Endothelial cell of umbilical vein (primary cell): Measurements from ENCODE around the gene ANKS6. TPM values are rescaled to one million over a fixed set of nuclear protein-coding genes. Genes with fewer than 3 reads are reported as not detected.

Experiments
- BruUV-seq: library from RNA; stranded (reverse); fragments of 400-500 nt; replicated peaks from 2 replicates; lab custom pipeline; 2021; lab: Mats Ljungman, UMichigan
- CTCF ChIA-PET: fragments of 300-600, 350-600 bp; sonication (Branson Sonifier 250); formaldehyde crosslinking; loops from one replicate; lab custom pipeline; 2021; ENCODE audit warnings: antibody characterized with exemption, inconsistent platforms; lab: Charles Lee
- POLR2A ChIA-PET: fragments of 300-600, 350-600 bp; sonication (Branson Sonifier 250); formaldehyde crosslinking; loops from one replicate; lab custom pipeline; 2021; ENCODE audit warnings: antibody characterized with exemption, inconsistent platforms; lab: Charles Lee
- DNase-seq: peaks from one replicate; pipeline ENCODE4 v3.0.0-alpha.2; 2011; ENCODE audit warnings: low read depth, low spot score
- FAIRE-seq: peaks from 2 replicates; lab custom pipeline; 2011; peaks lifted over from hg19 to GRCh38; lab: Jason Lieb, UNC
- H2AFZ ChIP-seq: 2 replicates; pipeline ENCODE4 v1.6.0; 2012; ENCODE audit warnings: low read depth, low read length, control low read depth, inconsistent platforms
- H3K27ac ChIP-seq: 2 replicates; pipeline ENCODE4 v1.5.1; 2011; ENCODE audit warnings: low read depth, mild to moderate bottlenecking, control low read depth, low read length, moderate library complexity; ENCODE audit not compliant: insufficient read depth
- H3K27me3 ChIP-seq, 2 experiments: 2 replicates each; pipeline versions ENCODE4 v1.6.0 to v1.6.1; 2011; ENCODE audit warnings: low read length in 2 of 2, mixed read lengths in 1 of 2; ENCODE audit not compliant: control insufficient read depth in 2 of 2, insufficient read depth in 2 of 2
- H3K36me3 ChIP-seq, 2 experiments: 2 replicates in 1 of 2; 3 replicates in 1 of 2; pipeline ENCODE4 v1.5.1; 2011; ENCODE audit warnings: low read length in 2 of 2, mild to moderate bottlenecking in 1 of 2, moderate library complexity in 1 of 2; ENCODE audit not compliant: control insufficient read depth in 2 of 2, insufficient read depth in 2 of 2; ENCODE audit errors: extremely low read depth in 1 of 2
- H3K4me1 ChIP-seq: 3 replicates; pipeline ENCODE4 v1.5.1; 2011; ENCODE audit warnings: mild to moderate bottlenecking, low read length; ENCODE audit not compliant: control insufficient read depth, insufficient read depth; ENCODE audit errors: extremely low read depth
- H3K4me2 ChIP-seq: 2 replicates; pipeline ENCODE4 v1.6.1; 2011; ENCODE audit warnings: low read length, control low read depth, mixed read lengths; ENCODE audit not compliant: insufficient read depth
- H3K4me3 ChIP-seq, 3 experiments: fragments of 200-600 bp in 1 of 3; sonication (generic), shearing (Covaris generic) in 1 of 3; replicated peaks in 1 of 3; 2 replicates each; pipeline ENCODE4 v1.5.1; 2011 to 2016; ENCODE audit warnings: control low read depth in 3 of 3, low read length in 3 of 3, mild to moderate bottlenecking in 2 of 3, inconsistent platforms in 1 of 3, low read depth in 1 of 3, moderate library complexity in 1 of 3; ENCODE audit not compliant: insufficient read depth in 1 of 3
- H3K79me2 ChIP-seq: 2 replicates; pipeline ENCODE4 v1.6.0; 2012; ENCODE audit warnings: low read length, inconsistent platforms; ENCODE audit not compliant: control insufficient read depth, insufficient read depth
- H3K9ac ChIP-seq: replicated peaks from 2 replicates; pipeline ENCODE3; 2011; ENCODE audit warnings: low read length, control low read depth; ENCODE audit not compliant: insufficient read depth; ENCODE audit errors: extremely low read depth
- H3K9me1 ChIP-seq: replicated peaks from 3 replicates; pipeline ENCODE4 v1.6.0; 2011; ENCODE audit warnings: mild to moderate bottlenecking, low read length; ENCODE audit not compliant: control insufficient read depth, insufficient read depth; ENCODE audit errors: extremely low read depth
- H3K9me3 ChIP-seq: replicated peaks from 2 replicates; pipeline ENCODE4 v1.5.1; 2012; ENCODE audit warnings: low read length, inconsistent platforms; ENCODE audit not compliant: control insufficient read depth, insufficient read depth
- H4K20me1 ChIP-seq: replicated peaks from 2 replicates; pipeline ENCODE3; 2011; ENCODE audit warnings: mild to moderate bottlenecking, low read length; ENCODE audit not compliant: control insufficient read depth, insufficient read depth; ENCODE audit errors: extremely low read depth
- CTCF ChIP-seq, 2 donors: IDR thresholded peaks; 1 replicate in 1 of 2; 2 replicates in 1 of 2; pipeline ENCODE4 v1.5.1; 2011; ENCODE audit warnings: low read length in 2 of 2, mild to moderate bottlenecking in 2 of 2, moderate library complexity in 2 of 2, control low read depth in 1 of 2, inconsistent platforms in 1 of 2, low read depth in 1 of 2; ENCODE audit not compliant: insufficient read depth in 1 of 2; ENCODE audit errors: extremely low read depth in 1 of 2
- GATA2 ChIP-seq: IDR thresholded peaks from 2 replicates; pipeline ENCODE4 v1.7.0; 2011; ENCODE audit warnings: low read depth, mild to moderate bottlenecking, moderate library complexity, mixed read lengths, low read length; ENCODE audit not compliant: insufficient read length, insufficient read depth
- JUN ChIP-seq: IDR thresholded peaks from 2 replicates; pipeline ENCODE4 v1.6.1; 2011; ENCODE audit warnings: borderline replicate concordance, low read depth; ENCODE audit not compliant: insufficient read length, insufficient read depth
- MAX ChIP-seq: IDR thresholded peaks from 2 replicates; pipeline ENCODE4 v1.6.1; 2011; ENCODE audit not compliant: insufficient read depth, insufficient read length
- POLR2AphosphoS5 ChIP-seq: IDR thresholded peaks from 2 replicates; pipeline ENCODE4 v1.6.1; 2012; ENCODE audit warnings: low read depth, mild to moderate bottlenecking, control low read depth, low read length, moderate library complexity; ENCODE audit not compliant: insufficient read depth
- dilution Hi-C: fragments of 300-500 bp; cut with MboI; formaldehyde crosslinking; loops from one replicate; pipeline ENCODE4 v1.15.0; 2019; ENCODE audit warnings: low sequenced_read_pairs; ENCODE audit not compliant: extremely low pct_ligation_motif_present
- intact Hi-C: fragments of 100-400 bp; cut with micrococcal nuclease; formaldehyde crosslinking; loops from one replicate; pipeline ENCODE4 v1.10.0; 2022
- polyA plus RNA-seq, 4 experiments: library from polyadenylated mRNA; depleted of rRNA in 3 of 4; stranded (reverse) in 3 of 4; unstranded in 1 of 4; fragments of >200 nt; gene quantifications; 2 replicates each; pipeline versions ENCODE4 v1.2.1 to v1.2.3, GENCODE V29; 2011 to 2012; ENCODE audit warnings: missing spikeins in 1 of 4
- total RNA-seq: library from RNA; stranded (reverse); gene quantifications from 2 replicates; pipeline ENCODE4 v1.2.3, GENCODE V29; 2021

Gene ANKS6
- total and polyA plus RNA-seq, 2 donors (not counting 3 experiments of a cell fraction or from before 2014, with no cell fraction given) = 15.5 to 18.6 TPM

- intact Hi-C loops (no loop called here), dilution Hi-C loops (no loop called here)
- H3K36me3 ChIP-seq = no peaks in the 10 kb centered on the region
- H3K9ac ChIP-seq = no peak overlapping the region
- H3K27ac ChIP-seq = no peak overlapping the region
- H3K4me3 ChIP-seq = no peak overlapping the region
- no peaks in the 10 kb centered on the region for H3K4me1 ChIP-seq
- FAIRE-seq (no peak), DNase-seq (no peak)
- POLR2A ChIA-PET = no interaction called here
- peaks cover 8 to 16% of the 10 kb centered on the region in 2 experiments for H3K27me3 ChIP-seq
- TF ChIP-seq CTCF (IDR thresholded peaks at IDR 0.05; ENCODE audit: extremely low read depth in 1 of 2, insufficient read depth in 1 of 2, low read depth in 1 of 2, low read length in 2 of 2) = no peak
- no peak for TF ChIP-seq POLR2AphosphoS5
- no peaks in the 10 kb centered on the region for H3K9me3 ChIP-seq
- H4K20me1 ChIP-seq = no peaks in the 10 kb centered on the region
- CTCF ChIA-PET = no interaction called here
- H2AFZ ChIP-seq = no peak overlapping the region
- no peaks in the 10 kb centered on the region for H3K79me2 ChIP-seq
- BruUV-seq = no TSS peak
- no peaks in the 10 kb centered on the region for H3K9me1 ChIP-seq
- H3K4me2 ChIP-seq = no peak overlapping the region
Measured at GRCh38 chr9:98720402-98720801, 76.0 kb downstream of the ANKS6 start.

GRCh38 chr9:98719055-98719454, 77.3 kb downstream of the ANKS6 start:
- Histone ChIP-seq H2AFZ (no peak overlapping the region), H3K4me3 (no peak overlapping the region), H3K27ac (no peak overlapping the region), H3K79me2 (no peaks in the 10 kb centered on the region), H3K4me1 (no peaks in the 10 kb centered on the region), H3K27me3 (peaks cover 7 to 14% of the 10 kb centered on the region in 2 experiments), H3K9ac (no peak overlapping the region), H4K20me1 (no peaks in the 10 kb centered on the region), H3K9me1 (no peaks in the 10 kb centered on the region), H3K9me3 (no peaks in the 10 kb centered on the region), H3K4me2 (no peak overlapping the region), H3K36me3 (no peaks in the 10 kb centered on the region)
- DNase-seq (no peak), FAIRE-seq (no peak)
- no TSS peak for BruUV-seq
- TF ChIP-seq JUN (no peak), POLR2AphosphoS5 (no peak), CTCF (IDR thresholded peaks at IDR 0.05; ENCODE audit: extremely low read depth in 1 of 2, insufficient read depth in 1 of 2, low read depth in 1 of 2, low read length in 2 of 2) (no peak), MAX (no peak), GATA2 (no peak)
- ChIA-PET POLR2A (no interaction called here), CTCF (interaction anchor here (1.4 to 1.5 kb wide), 2 partner anchors 43 to 56 kb away, joined by 3 to 4 read pairs; no protein-coding TSS in a partner anchor)
- intact Hi-C loops = no loop called here
- dilution Hi-C loops = no loop called here
